ENCODE results near the gene RHBDL2.

The RHBDL2 gene

GRCh38 chr1:38941093-38941492 is 537 bp downstream of the RHBDL2 start:
- no peaks in the 10 kb centered on the region for H4K20me1 ChIP-seq (ENCODE audit: insufficient read depth, low read length)
- no peak overlapping the region for H3K9ac ChIP-seq (ENCODE audit: low read length)
- no peak overlapping the region for H2AFZ ChIP-seq (ENCODE audit: low read length)
- H3K36me3 ChIP-seq (ENCODE audit: insufficient read depth, low read length): no peaks in the 10 kb centered on the region
- no peaks in the 10 kb centered on the region for H3K79me2 ChIP-seq (ENCODE audit: insufficient read depth, low read length)
- H3K9me2 ChIP-seq (ENCODE audit: low read depth, low read length): no peaks in the 10 kb centered on the region
- H3K27ac ChIP-seq (ENCODE audit: low read depth, low read length, poor library complexity, severe bottlenecking): no peak overlapping the region
- no peaks in the 10 kb centered on the region for H3K27me3 ChIP-seq (ENCODE audit: insufficient read depth, low read length)
- no peaks in the 10 kb centered on the region for H3K9me3 ChIP-seq (ENCODE audit: low read length)
- no peak overlapping the region for H3K4me3 ChIP-seq (ENCODE audit: low read depth, low read length, poor library complexity, severe bottlenecking)
- H3K4me1 ChIP-seq (ENCODE audit: insufficient read depth, low read length, severe bottlenecking): no peaks in the 10 kb centered on the region
- H3K4me2 ChIP-seq (ENCODE audit: low read length): no peak overlapping the region
- TF ChIP-seq EZH2 (IDR thresholded peaks at IDR 0.05; ENCODE audit: borderline replicate concordance, low read length) (no peak), CTCF (IDR thresholded peaks at IDR 0.05; ENCODE audit: low read length) (no peak)
- no peaks in the 10 kb centered on the region for H3F3A ChIP-seq (ENCODE audit: insufficient read depth, low read length)

GRCh38 chr1:38940339-38941047 is 1.1 kb downstream of the RHBDL2 start:
- H3K4me1 ChIP-seq (ENCODE audit: insufficient read depth, low read length, severe bottlenecking): no peaks in the 10 kb centered on the region
- H3K9me2 ChIP-seq (ENCODE audit: low read depth, low read length): no peaks in the 10 kb centered on the region
- no peak overlapping the region for H3K4me2 ChIP-seq (ENCODE audit: low read length)
- no peaks in the 10 kb centered on the region for H3K79me2 ChIP-seq (ENCODE audit: insufficient read depth, low read length)
- no peaks in the 10 kb centered on the region for H3K27me3 ChIP-seq (ENCODE audit: insufficient read depth, low read length)
- no peak for TF ChIP-seq EZH2 (IDR thresholded peaks at IDR 0.05; ENCODE audit: borderline replicate concordance, low read length)
- TF ChIP-seq CTCF (IDR thresholded peaks at IDR 0.05; ENCODE audit: low read length): no peak
- no peaks in the 10 kb centered on the region for H3K9me3 ChIP-seq (ENCODE audit: low read length)
- no peak overlapping the region for H3K4me3 ChIP-seq (ENCODE audit: low read depth, low read length, poor library complexity, severe bottlenecking)
- no peak overlapping the region for H3K9ac ChIP-seq (ENCODE audit: low read length)
- no peaks in the 10 kb centered on the region for H4K20me1 ChIP-seq (ENCODE audit: insufficient read depth, low read length)
- H3K36me3 ChIP-seq (ENCODE audit: insufficient read depth, low read length): no peaks in the 10 kb centered on the region
- no peaks in the 10 kb centered on the region for H3F3A ChIP-seq (ENCODE audit: insufficient read depth, low read length)
- H2AFZ ChIP-seq (ENCODE audit: low read length): no peak overlapping the region
- no peak overlapping the region for H3K27ac ChIP-seq (ENCODE audit: low read depth, low read length, poor library complexity, severe bottlenecking)

GRCh38 chr1:38938722-38939260 is 2.8 kb downstream of the RHBDL2 start:
- H2AFZ ChIP-seq (ENCODE audit: low read length): no peak overlapping the region
- H3K9ac ChIP-seq (ENCODE audit: low read length): no peak overlapping the region
- H3K79me2 ChIP-seq (ENCODE audit: insufficient read depth, low read length): no peaks in the 10 kb centered on the region
- H4K20me1 ChIP-seq (ENCODE audit: insufficient read depth, low read length): no peaks in the 10 kb centered on the region
- H3K27ac ChIP-seq (ENCODE audit: low read depth, low read length, poor library complexity, severe bottlenecking): no peak overlapping the region
- no peaks in the 10 kb centered on the region for H3K9me3 ChIP-seq (ENCODE audit: low read length)
- TF ChIP-seq EZH2 (IDR thresholded peaks at IDR 0.05; ENCODE audit: borderline replicate concordance, low read length) (no peak), CTCF (IDR thresholded peaks at IDR 0.05; ENCODE audit: low read length) (no peak)
- H3K4me3 ChIP-seq (ENCODE audit: low read depth, low read length, poor library complexity, severe bottlenecking): no peak overlapping the region
- H3K27me3 ChIP-seq (ENCODE audit: insufficient read depth, low read length): no peaks in the 10 kb centered on the region
- no peaks in the 10 kb centered on the region for H3K36me3 ChIP-seq (ENCODE audit: insufficient read depth, low read length)
- no peaks in the 10 kb centered on the region for H3K4me1 ChIP-seq (ENCODE audit: insufficient read depth, low read length, severe bottlenecking)
- no peaks in the 10 kb centered on the region for H3F3A ChIP-seq (ENCODE audit: insufficient read depth, low read length)
- H3K4me2 ChIP-seq (ENCODE audit: low read length): no peak overlapping the region
- no peaks in the 10 kb centered on the region for H3K9me2 ChIP-seq (ENCODE audit: low read depth, low read length)
